IPS-20b (cell line): Measurements from ENCODE around the gene CCL5.

Source experiments
- H3K27ac ChIP-seq: one replicate; pipeline ENCODE4 v1.5.1; 2013; ENCODE audit warnings: low read length
- H3K27me3 ChIP-seq: 2 replicates; pipeline ENCODE4 v1.6.1; 2013; ENCODE audit warnings: mild to moderate bottlenecking, low read length, inconsistent platforms; ENCODE audit not compliant: insufficient read depth
- H3K36me3 ChIP-seq: 2 replicates; pipeline ENCODE4 v1.6.1; 2013; ENCODE audit warnings: low read depth, mild to moderate bottlenecking, inconsistent platforms, low read length, moderate library complexity; ENCODE audit not compliant: insufficient read depth
- H3K4me1 ChIP-seq: 2 replicates; pipeline ENCODE4 v1.6.1; 2013; ENCODE audit warnings: mild to moderate bottlenecking, control low read depth, inconsistent platforms, low read length, moderate library complexity; ENCODE audit not compliant: insufficient read depth
- H3K4me3 ChIP-seq: 2 replicates; pipeline ENCODE4 v1.5.1; 2013; ENCODE audit warnings: mild to moderate bottlenecking, low read length, inconsistent platforms
- H3K9ac ChIP-seq: 2 replicates; pipeline ENCODE4 v1.6.1; 2013; ENCODE audit warnings: low read depth, mild to moderate bottlenecking, inconsistent platforms, low read length, moderate library complexity
- H3K9me3 ChIP-seq: 2 replicates; pipeline ENCODE4 v1.6.1; 2013; ENCODE audit warnings: mild to moderate bottlenecking, low read depth, low read length, inconsistent platforms; ENCODE audit not compliant: insufficient read depth

The CCL5 gene

GRCh38 chr17:35856603-35857002, 23.6 kb downstream of the CCL5 start:
- H3K9ac ChIP-seq, result no peak overlapping the region
- no peaks in the 10 kb centered on the region for H3K27me3 ChIP-seq
- no peak overlapping the region for H3K27ac ChIP-seq
- H3K9me3 ChIP-seq, result no peaks in the 10 kb centered on the region
- H3K36me3 ChIP-seq, result peaks cover 13% of the 10 kb centered on the region; the same call in 1 of the 2 replicates
- no peak overlapping the region for H3K4me3 ChIP-seq
- H3K4me1 ChIP-seq, result no peaks in the 10 kb centered on the region

GRCh38 chr17:35855965-35856364, 24.2 kb downstream of the CCL5 start:
- no peaks in the 10 kb centered on the region for H3K27me3 ChIP-seq
- H3K4me1 ChIP-seq, result no peaks in the 10 kb centered on the region
- H3K36me3 ChIP-seq, result peaks cover 13% of the 10 kb centered on the region; the same call in 1 of the 2 replicates
- no peak overlapping the region for H3K27ac ChIP-seq
- no peak overlapping the region for H3K4me3 ChIP-seq
- no peaks in the 10 kb centered on the region for H3K9me3 ChIP-seq
- no peak overlapping the region for H3K9ac ChIP-seq

- Histone ChIP-seq H3K9me3 (no peaks in the 10 kb centered on the region), H3K27ac (no peak overlapping the region), H3K4me3 (no peak overlapping the region), H3K27me3 (no peaks in the 10 kb centered on the region), H3K4me1 (no peaks in the 10 kb centered on the region), H3K9ac (no peak overlapping the region), H3K36me3 (peaks cover 52% of the 10 kb centered on the region)
These were observed 30.5 kb downstream of the CCL5 start for GRCh38 chr17:35849469-35850348.

GRCh38 chr17:35847633-35848373, 32.4 kb downstream of the CCL5 start:
- no peak overlapping the region for H3K9ac ChIP-seq
- H3K36me3 ChIP-seq, result peaks cover 65% of the 10 kb centered on the region

GRCh38 chr17:35847006-35847405, 33.2 kb downstream of the CCL5 start:
- Histone ChIP-seq H3K36me3 (peaks cover 73% of the 10 kb centered on the region), H3K9me3 (no peaks in the 10 kb centered on the region)

More at GRCh38 chr17:35847633-35848373, 32.4 kb downstream of the CCL5 start:
- H3K9me3 ChIP-seq, result no peaks in the 10 kb centered on the region
- no peak overlapping the region for H3K27ac ChIP-seq
- no peak overlapping the region for H3K4me3 ChIP-seq
- H3K27me3 ChIP-seq, result no peaks in the 10 kb centered on the region
- no peaks in the 10 kb centered on the region for H3K4me1 ChIP-seq

GRCh38 chr17:35846055-35846809, 33.9 kb downstream of the CCL5 start:
- Histone ChIP-seq H3K36me3 (peaks cover 81% of the 10 kb centered on the region), H3K27me3 (no peaks in the 10 kb centered on the region), H3K4me1 (no peaks in the 10 kb centered on the region), H3K27ac (no peak overlapping the region), H3K4me3 (no peak overlapping the region), H3K9ac (no peak overlapping the region), H3K9me3 (no peaks in the 10 kb centered on the region)

More at GRCh38 chr17:35847006-35847405, 33.2 kb downstream of the CCL5 start:
- Histone ChIP-seq H3K4me1 (no peaks in the 10 kb centered on the region), H3K27ac (no peak overlapping the region), H3K4me3 (no peak overlapping the region), H3K27me3 (no peaks in the 10 kb centered on the region), H3K9ac (no peak overlapping the region)

GRCh38 chr17:35844547-35844946, 35.6 kb downstream of the CCL5 start:
- H3K4me3 ChIP-seq, result no peak overlapping the region
- no peaks in the 10 kb centered on the region for H3K27me3 ChIP-seq
- no peak overlapping the region for H3K9ac ChIP-seq
- no peak overlapping the region for H3K27ac ChIP-seq
- no peaks in the 10 kb centered on the region for H3K4me1 ChIP-seq
- H3K9me3 ChIP-seq, result no peaks in the 10 kb centered on the region
- H3K36me3 ChIP-seq, result peaks cover 89% of the 10 kb centered on the region

- no peak overlapping the region for H3K4me3 ChIP-seq
- H3K36me3 ChIP-seq, result peaks cover 97% of the 10 kb centered on the region
- no peaks in the 10 kb centered on the region for H3K27me3 ChIP-seq
- H3K4me1 ChIP-seq, result no peaks in the 10 kb centered on the region
- no peak overlapping the region for H3K9ac ChIP-seq
- no peak overlapping the region for H3K27ac ChIP-seq
- no peaks in the 10 kb centered on the region for H3K9me3 ChIP-seq
These were observed 36.5 kb downstream of the CCL5 start for GRCh38 chr17:35843698-35844097.

GRCh38 chr17:35842239-35842638, 37.9 kb downstream of the CCL5 start:
- Histone ChIP-seq H3K27ac (no peak overlapping the region), H3K27me3 (no peaks in the 10 kb centered on the region), H3K4me1 (no peaks in the 10 kb centered on the region), H3K36me3 (peaks cover 99% of the 10 kb centered on the region), H3K4me3 (no peak overlapping the region), H3K9me3 (no peaks in the 10 kb centered on the region), H3K9ac (no peak overlapping the region)

- Histone ChIP-seq H3K4me1 (no peaks in the 10 kb centered on the region), H3K4me3 (no peak overlapping the region), H3K9ac (no peak overlapping the region), H3K36me3 (peaks cover 99% of the 10 kb centered on the region), H3K9me3 (no peaks in the 10 kb centered on the region), H3K27ac (no peak overlapping the region), H3K27me3 (no peaks in the 10 kb centered on the region)
These were observed 38.7 kb downstream of the CCL5 start for GRCh38 chr17:35841505-35841904.

- H3K27me3 ChIP-seq, result no peaks in the 10 kb centered on the region
- no peak overlapping the region for H3K9ac ChIP-seq
- H3K27ac ChIP-seq, result no peak overlapping the region
- no peaks in the 10 kb centered on the region for H3K4me1 ChIP-seq
- H3K9me3 ChIP-seq, result no peaks in the 10 kb centered on the region
- no peak overlapping the region for H3K4me3 ChIP-seq
- peaks cover 99% of the 10 kb centered on the region for H3K36me3 ChIP-seq
These were observed 39.1 kb downstream of the CCL5 start for GRCh38 chr17:35841101-35841500.
